IMR-90 (cell line): Measurements from ENCODE around the gene SLC17A9. TPM values are rescaled to one million over a fixed set of nuclear protein-coding genes. Genes with fewer than 3 reads are reported as not detected.

Experiments
- ATAC-seq: fragments of 200-7000 bp; cut with Tn5 transposase; 2 replicates; pipeline ENCODE4 v1.9.1; 2020; ENCODE audit warnings: low read depth, mild to moderate bottlenecking, moderate library complexity
- BruUV-seq: library from RNA; stranded (reverse); fragments of 400-500 nt; replicated peaks from 2 replicates; lab custom pipeline; 2021; lab: Mats Ljungman, UMichigan
- CTCF ChIA-PET: fragments of 300-600 bp; formaldehyde crosslinking; extraction: SDS; loops from one replicate; lab custom pipeline; 2021; ENCODE audit warnings: antibody characterized with exemption; lab: Yijun Ruan, JAX
- POLR2A ChIA-PET: fragments of 300-600 bp; sonication (Branson Sonifier 250); formaldehyde crosslinking; loops from one replicate; lab custom pipeline; 2022; ENCODE audit warnings: antibody characterized with exemption; ENCODE audit not compliant: unreplicated experiment; lab: Charles Lee
- DNase-seq: peaks from one replicate; pipeline ENCODE4 v3.0.0; 2013
- H2AFZ ChIP-seq: replicated peaks from 2 replicates; pipeline ENCODE3; 2013; ENCODE audit warnings: low read length, mild to moderate bottlenecking; ENCODE audit not compliant: poor library complexity
- H2AK5ac ChIP-seq: 2 replicates; pipeline ENCODE4 v1.6.1; 2013; ENCODE audit warnings: low read depth, low read length, inconsistent platforms
- H2AK9ac ChIP-seq: replicated peaks from 2 replicates; pipeline ENCODE3; 2013; ENCODE audit warnings: mild to moderate bottlenecking, low read depth, low read length, moderate library complexity; ENCODE audit not compliant: poor library complexity
- H2BK120ac ChIP-seq: 2 replicates; pipeline ENCODE4 v1.6.1; 2013; ENCODE audit warnings: low read depth, low read length, inconsistent platforms
- H2BK15ac ChIP-seq: 3 replicates; pipeline ENCODE4 v1.6.1; 2013; ENCODE audit warnings: low read depth, low read length, inconsistent platforms
- H2BK20ac ChIP-seq: 2 replicates; pipeline ENCODE4 v1.6.1; 2013; ENCODE audit warnings: low read depth, mild to moderate bottlenecking, inconsistent platforms, low read length, moderate library complexity
- H2BK5ac ChIP-seq: 2 replicates; pipeline ENCODE4 v1.6.1; 2013; ENCODE audit warnings: mild to moderate bottlenecking, low read depth, low read length, inconsistent platforms; ENCODE audit not compliant: poor library complexity, severe bottlenecking
- H3K14ac ChIP-seq: replicated peaks from 2 replicates; pipeline ENCODE4 v1.6.1; 2013; ENCODE audit warnings: low read depth, low read length, inconsistent platforms
- H3K18ac ChIP-seq: 2 replicates; pipeline ENCODE4 v1.6.1; 2013; ENCODE audit warnings: low read depth, low read length, control low read depth
- H3K23ac ChIP-seq: 2 replicates; pipeline ENCODE4 v1.6.1; 2013; ENCODE audit warnings: low read depth, low read length, inconsistent platforms
- H3K27ac ChIP-seq: 2 replicates; pipeline ENCODE4 v1.5.1; 2013; ENCODE audit warnings: mild to moderate bottlenecking, control low read depth, low read length; ENCODE audit not compliant: insufficient read depth
- H3K27me3 ChIP-seq: 2 replicates; pipeline ENCODE4 v1.6.1; 2013; ENCODE audit warnings: low read length; ENCODE audit not compliant: control insufficient read depth, insufficient read depth
- H3K36me3 ChIP-seq: 2 replicates; pipeline ENCODE4 v1.6.1; 2013; ENCODE audit warnings: low read length, mixed read lengths; ENCODE audit not compliant: control insufficient read depth, insufficient read depth
- H3K4ac ChIP-seq: 2 replicates; pipeline ENCODE4 v1.6.1; 2013; ENCODE audit warnings: low read depth, low read length, inconsistent platforms
- H3K4me1 ChIP-seq: 2 replicates; pipeline ENCODE4 v1.6.1; 2013; ENCODE audit warnings: low read length, mixed read lengths; ENCODE audit not compliant: control insufficient read depth, insufficient read depth
- H3K4me2 ChIP-seq: 2 replicates; pipeline ENCODE4 v1.6.1; 2013; ENCODE audit warnings: low read depth, mild to moderate bottlenecking, control low read depth, low read length, moderate library complexity
- H3K4me3 ChIP-seq: 2 replicates; pipeline ENCODE4 v1.5.1; 2013; ENCODE audit warnings: low read depth, mild to moderate bottlenecking, control low read depth, low read length, moderate library complexity; ENCODE audit not compliant: insufficient read depth
- H3K56ac ChIP-seq: 2 replicates; pipeline ENCODE4 v1.6.1; 2013; ENCODE audit warnings: low read length, inconsistent platforms; ENCODE audit not compliant: insufficient read depth; ENCODE audit errors: extremely low read depth
- H3K79me1 ChIP-seq, 2 experiments: 2 replicates each; pipeline ENCODE4 v1.6.1; 2013; ENCODE audit warnings: low read length in 2 of 2, inconsistent platforms in 1 of 2, low read depth in 1 of 2
- H3K9ac ChIP-seq: 2 replicates; pipeline ENCODE4 v1.6.1; 2013; ENCODE audit warnings: low read depth, low read length, control low read depth
- H3K9me1 ChIP-seq: 2 replicates; pipeline ENCODE4 v1.6.1; 2013; ENCODE audit warnings: low read length, inconsistent platforms; ENCODE audit not compliant: insufficient read depth
- H3K9me3 ChIP-seq: 2 replicates; pipeline ENCODE4 v1.6.1; 2013; ENCODE audit warnings: low read length; ENCODE audit not compliant: control insufficient read depth, insufficient read depth
- H4K20me1 ChIP-seq: 2 replicates; pipeline ENCODE4 v1.6.1; 2013; ENCODE audit warnings: low read length, inconsistent platforms; ENCODE audit not compliant: insufficient read depth
- H4K5ac ChIP-seq: 2 replicates; pipeline ENCODE4 v1.6.1; 2013; ENCODE audit warnings: mild to moderate bottlenecking, low read depth, low read length, control low read depth
- H4K8ac ChIP-seq, 2 experiments: 2 replicates each; pipeline ENCODE4 v1.6.1; 2013; ENCODE audit warnings: low read depth in 2 of 2, low read length in 2 of 2, control low read depth in 1 of 2, inconsistent platforms in 1 of 2
- H4K91ac ChIP-seq: 2 replicates; pipeline ENCODE4 v1.6.1; 2013; ENCODE audit warnings: low read depth, low read length, inconsistent platforms; ENCODE audit not compliant: insufficient read depth
- BHLHE40 ChIP-seq: fragments of 150-350 bp; IDR thresholded peaks from 2 replicates; pipeline ENCODE4 v1.6.1; 2016; ENCODE audit warnings: mild to moderate bottlenecking, low read depth, low read length
- CEBPB ChIP-seq: IDR thresholded peaks from 2 replicates; pipeline ENCODE4 v1.6.1; 2012; ENCODE audit warnings: low read depth, low read length, improper control_type of control experiment
- CHD1 ChIP-seq: IDR thresholded peaks from 2 replicates; pipeline ENCODE4 v1.6.1; 2012; ENCODE audit warnings: low read depth, low read length, improper control_type of control experiment
- MAFK ChIP-seq: IDR thresholded peaks from 2 replicates; pipeline ENCODE4 v1.6.1; 2012; ENCODE audit warnings: low read depth, low read length, improper control_type of control experiment
- MAZ ChIP-seq: IDR thresholded peaks from 2 replicates; pipeline ENCODE4 v1.6.1; 2012; ENCODE audit warnings: low read depth, mild to moderate bottlenecking, low read length, improper control_type of control experiment, moderate library complexity, borderline replicate concordance
- MXI1 ChIP-seq: IDR thresholded peaks from 2 replicates; pipeline ENCODE4 v1.6.1; 2012; ENCODE audit warnings: low read depth, mild to moderate bottlenecking, low read length, moderate library complexity, borderline replicate concordance
- NFE2L2 ChIP-seq: fragments of 150-350 bp; IDR thresholded peaks from 2 replicates; pipeline ENCODE4 v1.6.1; 2016; ENCODE audit warnings: low read depth, mild to moderate bottlenecking, low read length
- RAD21 ChIP-seq: IDR thresholded peaks from 2 replicates; pipeline ENCODE4 v1.6.1; 2012; ENCODE audit warnings: low read length, improper control_type of control experiment
- RCOR1 ChIP-seq: IDR thresholded peaks from 2 replicates; pipeline ENCODE4 v1.6.1; 2012; ENCODE audit warnings: mild to moderate bottlenecking, low read length, improper control_type of control experiment; ENCODE audit not compliant: insufficient replicate concordance
- RFX5 ChIP-seq: IDR thresholded peaks from 2 replicates; pipeline ENCODE4 v1.8.0; 2012; ENCODE audit warnings: low read depth, mild to moderate bottlenecking, low read length, moderate library complexity
- SMC3 ChIP-seq: fragments of 150-350 bp; IDR thresholded peaks from 2 replicates; pipeline ENCODE4 v1.6.1; 2016; ENCODE audit warnings: low read depth, mild to moderate bottlenecking, antibody characterized with exemption, low read length, moderate library complexity
- WGBS, 2 experiments: methylation state at CpG; one replicate each; pipeline versions ENCODE4 v1.1.5 to v1.1.7; 2013; ENCODE audit warnings: missing lambda C conversion rate in 2 of 2; ENCODE audit not compliant: insufficient read length in 1 of 2; ENCODE audit errors: extremely low coverage in 2 of 2; 5-methylcytosine and 5-hydroxymethylcytosine counted together
- dilution Hi-C: fragments of 300-500 bp; cut with HindIII; formaldehyde crosslinking; loops from one replicate; pipeline ENCODE4 v1.14.3; 2018; ENCODE audit warnings: low sequenced_read_pairs; ENCODE audit not compliant: unreplicated experiment
- in situ Hi-C: fragments of 300-500 bp; cut with MboI; formaldehyde crosslinking; loops from 3 replicates; pipeline ENCODE4 v1.14.3; 2019; ENCODE audit warnings: low sequenced_read_pairs, inconsistent platforms, mixed read lengths
- intact Hi-C: fragments of 100-400 bp; cut with micrococcal nuclease; formaldehyde crosslinking; loops from 2 replicates; pipeline ENCODE4 v1.10.0; 2022
- polyA plus RNA-seq, 3 experiments: library from polyadenylated mRNA; depleted of rRNA; stranded (reverse); fragments of >200 nt; gene quantifications; 2 replicates each; pipeline ENCODE4 v1.2.3, GENCODE V29; 2012; ENCODE audit warnings: low replicate concordance in 1 of 3
- total RNA-seq: library from RNA; depleted of rRNA; stranded (reverse); fragments of >200 nt; gene quantifications from 2 replicates; pipeline ENCODE4 v1.2.3, GENCODE V29; 2012
- TF ChIP-seq, protein P1 (sequence below): fragments of 150-350 bp; IDR thresholded peaks from 2 replicates; pipeline ENCODE4 v1.6.1; 2017; ENCODE audit warnings: mild to moderate bottlenecking, antibody characterized with exemption, low read length, low read depth
- TF ChIP-seq, protein P2 (sequence below): fragments of 150-350 bp; IDR thresholded peaks from 2 replicates; pipeline ENCODE4 v1.6.1; 2016; ENCODE audit warnings: low read depth, mild to moderate bottlenecking, low read length, moderate library complexity, borderline replicate concordance

Gene SLC17A9
- total and polyA plus RNA-seq, 2 of the 4 experiments (the other 2 are of a cell fraction): 2.2 to 14.4 TPM

DNA sequence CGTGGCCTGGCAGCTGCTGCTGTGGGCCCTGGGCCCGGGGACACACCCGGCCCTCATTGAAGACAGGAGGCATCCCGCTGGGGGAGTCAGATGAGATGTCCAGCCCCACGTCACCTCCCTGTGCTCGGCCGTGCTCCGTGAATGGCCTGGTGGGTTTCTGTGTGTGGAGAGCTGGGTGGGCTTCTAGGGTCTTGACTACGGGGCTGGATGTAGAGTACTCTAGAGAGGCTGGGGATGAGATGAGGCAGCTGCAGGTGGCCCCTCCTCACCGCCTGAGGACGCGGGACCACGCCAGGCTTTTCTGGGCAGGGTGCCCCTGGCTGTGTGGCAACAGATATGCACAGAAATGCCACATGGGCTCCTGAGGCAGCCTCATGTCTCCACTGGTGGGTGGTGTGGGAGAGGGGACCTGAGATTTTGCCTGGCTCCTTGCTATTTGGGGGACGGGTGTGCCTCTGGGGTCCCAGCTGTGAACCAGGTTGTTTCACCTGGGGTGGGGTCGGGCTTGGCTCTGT lies 62.7 kb downstream of the SLC17A9 start:
- Histone ChIP-seq H3K18ac (no peak overlapping the region), H2BK20ac (no peak overlapping the region), H2BK120ac (no peak overlapping the region), H4K91ac (no peak overlapping the region), H3K23ac (no peak overlapping the region), H3K4me2 (no peak overlapping the region), H2AK5ac (no peak overlapping the region), H3K14ac (no peak overlapping the region), H3K56ac (no peak overlapping the region), H3K27ac (no peak overlapping the region), H3K4me3 (no peak overlapping the region), H3K4ac (no peak overlapping the region), H2BK15ac (no peak overlapping the region), H3K27me3 (peaks cover 70% of the 10 kb centered on the region), H2AFZ (no peak overlapping the region), H3K79me1 (no peaks in the 10 kb centered on the region), H3K36me3 (no peaks in the 10 kb centered on the region), H3K9me1 (no peaks in the 10 kb centered on the region), H4K8ac (no peak overlapping the region), H4K20me1 (no peaks in the 10 kb centered on the region), H3K9me3 (peaks cover 13% of the 10 kb centered on the region), H4K5ac (no peak overlapping the region), H3K9ac (no peak overlapping the region), H2AK9ac (no peak overlapping the region), H2BK5ac (no peak overlapping the region), H3K4me1 (no peaks in the 10 kb centered on the region)
- ATAC-seq (no peak), DNase-seq (no peak)
- 86% methylated on average over 2 of the region's 15 CpGs; no CpG with 5 or more reads in 1 of the 2 experiments for WGBS, 2 experiments
- TF ChIP-seq MXI1 (no peak), SMC3 (no peak), CEBPB (no peak), BHLHE40 (no peak), MAZ (no peak), NFE2L2 (no peak), RFX5 (no peak), CHD1 (no peak), RCOR1 (no peak), MAFK (no peak), RAD21 (no peak)
- TF ChIP-seq, protein P1, sequence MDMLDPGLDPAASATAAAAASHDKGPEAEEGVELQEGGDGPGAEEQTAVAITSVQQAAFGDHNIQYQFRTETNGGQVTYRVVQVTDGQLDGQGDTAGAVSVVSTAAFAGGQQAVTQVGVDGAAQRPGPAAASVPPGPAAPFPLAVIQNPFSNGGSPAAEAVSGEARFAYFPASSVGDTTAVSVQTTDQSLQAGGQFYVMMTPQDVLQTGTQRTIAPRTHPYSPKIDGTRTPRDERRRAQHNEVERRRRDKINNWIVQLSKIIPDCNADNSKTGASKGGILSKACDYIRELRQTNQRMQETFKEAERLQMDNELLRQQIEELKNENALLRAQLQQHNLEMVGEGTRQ: no peak
- TF ChIP-seq, protein P2, sequence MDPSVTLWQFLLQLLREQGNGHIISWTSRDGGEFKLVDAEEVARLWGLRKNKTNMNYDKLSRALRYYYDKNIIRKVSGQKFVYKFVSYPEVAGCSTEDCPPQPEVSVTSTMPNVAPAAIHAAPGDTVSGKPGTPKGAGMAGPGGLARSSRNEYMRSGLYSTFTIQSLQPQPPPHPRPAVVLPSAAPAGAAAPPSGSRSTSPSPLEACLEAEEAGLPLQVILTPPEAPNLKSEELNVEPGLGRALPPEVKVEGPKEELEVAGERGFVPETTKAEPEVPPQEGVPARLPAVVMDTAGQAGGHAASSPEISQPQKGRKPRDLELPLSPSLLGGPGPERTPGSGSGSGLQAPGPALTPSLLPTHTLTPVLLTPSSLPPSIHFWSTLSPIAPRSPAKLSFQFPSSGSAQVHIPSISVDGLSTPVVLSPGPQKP: no peak
- ChIA-PET CTCF (no interaction called here), POLR2A (no interaction called here)
- dilution Hi-C loops (no loop called here), intact Hi-C loops (no loop called here), in situ Hi-C loops (loop anchor here (10.0 to 25.0 kb wide), 2 partner anchors 140 to 328 kb away; no protein-coding TSS in a partner anchor)
- BruUV-seq: no TSS peak
